Activated CD4-positive, CD25-positive, alpha-beta regulatory T cell (primary cell): ENCODE data around the gene C1orf210.

Source experiments
- DNase-seq, 4 experiments: peaks; one replicate each; lab custom pipeline; 2025; lab: John Stamatoyannopoulos, UW

C1orf210 gene

DNA sequence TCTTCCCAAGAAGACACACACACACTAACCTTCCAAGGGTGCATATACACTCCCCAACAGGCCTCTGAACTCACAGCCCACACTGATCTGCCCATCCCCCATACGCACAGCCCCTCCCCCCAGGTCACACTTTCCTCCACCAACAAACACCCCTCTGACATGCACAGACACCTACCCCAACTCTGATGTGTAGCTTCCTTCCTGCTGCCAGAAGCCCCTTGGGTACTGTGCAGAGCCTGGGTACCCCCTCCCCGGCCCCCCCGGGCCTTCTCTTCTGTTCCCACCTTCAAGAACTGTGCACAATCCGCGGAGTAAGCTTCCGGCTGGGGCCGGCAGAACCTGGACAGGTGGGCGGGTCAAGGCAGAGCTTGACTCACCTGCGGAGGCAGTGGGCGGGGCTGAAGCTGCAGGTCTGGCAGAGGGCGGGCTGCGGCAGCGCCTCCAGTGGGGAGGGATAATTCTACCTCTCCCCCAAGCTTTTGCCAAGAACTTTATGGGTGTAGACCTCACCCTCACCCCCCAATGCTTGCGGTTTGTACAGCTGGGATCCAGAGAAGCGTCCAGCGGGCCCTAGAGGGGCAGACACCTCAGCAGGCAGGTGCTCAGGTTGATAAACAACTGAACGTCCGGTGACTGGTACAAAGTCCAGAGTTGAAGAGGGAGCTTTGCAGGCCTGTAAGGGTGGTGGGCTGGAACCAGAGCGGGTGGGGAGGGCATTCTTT lies at the start of gene C1orf210:
Gene C1orf210 (minus strand): TSS at position 313 of the 722 bp plus-strand sequence. CDS start 2,311 bp downstream, outside the sequence.
- DNase-seq: no peak

GRCh38 chr1:43334453-43335205 lies 49.2 kb upstream of the C1orf210 start:
- no peak for DNase-seq

GRCh38 chr1:43331688-43332087 lies 46.3 kb upstream of the C1orf210 start:
- no peak for DNase-seq

DNA sequence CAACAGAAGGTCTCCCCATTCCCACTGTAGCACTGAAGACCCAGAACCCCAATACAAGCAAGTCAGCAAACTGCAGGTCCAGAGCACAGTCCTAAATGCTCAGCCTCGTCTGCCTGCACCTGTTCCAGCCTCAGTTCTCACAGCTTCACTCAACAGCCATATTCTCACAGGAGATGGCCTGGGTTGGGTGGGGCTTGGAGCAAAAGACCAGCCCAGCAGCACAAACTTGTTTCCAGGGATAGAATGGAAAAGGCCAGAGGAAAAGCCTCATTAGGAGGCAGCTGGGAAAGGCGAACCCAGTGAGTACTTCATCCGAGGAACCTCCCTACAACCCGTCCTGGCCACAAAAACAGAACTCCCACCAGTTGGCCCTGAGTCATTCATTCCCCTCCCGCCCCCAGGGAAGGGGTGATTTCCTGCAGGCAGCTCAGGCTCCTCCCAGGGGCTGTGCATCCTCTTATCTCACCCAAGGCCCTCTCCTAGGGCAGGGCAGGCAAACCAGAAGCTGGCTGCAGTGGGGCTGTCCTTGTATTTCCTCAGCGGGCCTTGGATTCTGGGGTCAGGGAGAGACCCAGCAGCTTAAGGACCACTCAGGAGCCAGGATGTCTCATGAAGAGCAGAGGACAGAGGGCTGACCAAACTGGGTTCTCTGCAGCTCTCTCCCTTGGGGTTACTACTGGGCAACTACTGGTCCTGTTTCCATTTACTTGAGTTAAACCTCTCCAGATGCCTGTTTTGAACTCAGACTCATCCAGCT lies 44.8 kb upstream of the C1orf210 start:
- no peak for DNase-seq

GRCh38 chr1:43327549-43328292 lies 42.3 kb upstream of the C1orf210 start:
- no peak for DNase-seq

GRCh38 chr1:43325381-43325780 lies 40.0 kb upstream of the C1orf210 start:
- no peak for DNase-seq

DNA sequence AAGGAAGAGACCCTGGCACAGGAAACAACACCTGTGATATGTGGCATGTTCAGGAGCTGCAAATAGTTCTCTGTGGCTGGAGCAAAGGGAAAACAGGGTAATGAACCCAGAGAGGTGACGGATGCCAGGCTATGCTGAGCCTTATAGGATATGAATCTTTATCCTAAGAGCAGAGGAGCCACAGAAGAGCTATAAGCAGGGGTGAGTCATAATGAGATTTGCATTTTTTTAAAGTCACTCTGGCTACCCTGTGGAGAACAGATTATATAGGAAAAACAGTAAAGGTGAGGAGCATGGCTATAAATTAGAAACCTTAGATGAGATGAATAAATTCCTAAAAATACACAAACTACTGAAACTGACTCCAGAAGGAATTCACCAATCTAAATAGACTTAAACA lies 39.4 kb upstream of the C1orf210 start:
- no peak for DNase-seq

- no peak for DNase-seq
Measured at GRCh38 chr1:43322506-43322905, 37.1 kb upstream of the C1orf210 start.

GRCh38 chr1:43321331-43321891 lies 36.0 kb upstream of the C1orf210 start:
- no peak for DNase-seq

DNA sequence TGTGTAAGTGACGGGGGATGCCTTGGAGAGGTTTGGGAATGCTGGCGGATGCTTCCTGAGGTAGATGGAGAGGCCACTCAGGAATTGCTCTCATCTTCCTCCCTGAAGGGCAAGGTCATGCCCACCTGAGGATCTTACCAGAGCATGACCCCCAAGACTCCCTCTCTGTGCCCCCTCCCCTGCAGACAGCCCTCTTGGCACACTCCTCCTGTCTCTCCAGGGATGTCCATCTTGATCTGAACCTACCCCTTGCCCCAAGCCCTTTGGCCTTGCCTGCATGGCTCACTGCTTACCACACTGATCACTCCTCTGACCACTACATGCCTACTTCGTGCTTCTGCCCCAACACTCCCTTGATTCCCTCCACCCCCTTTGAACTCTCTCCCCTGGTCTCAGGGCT lies 34.4 kb upstream of the C1orf210 start:
- no peak for DNase-seq

DNA sequence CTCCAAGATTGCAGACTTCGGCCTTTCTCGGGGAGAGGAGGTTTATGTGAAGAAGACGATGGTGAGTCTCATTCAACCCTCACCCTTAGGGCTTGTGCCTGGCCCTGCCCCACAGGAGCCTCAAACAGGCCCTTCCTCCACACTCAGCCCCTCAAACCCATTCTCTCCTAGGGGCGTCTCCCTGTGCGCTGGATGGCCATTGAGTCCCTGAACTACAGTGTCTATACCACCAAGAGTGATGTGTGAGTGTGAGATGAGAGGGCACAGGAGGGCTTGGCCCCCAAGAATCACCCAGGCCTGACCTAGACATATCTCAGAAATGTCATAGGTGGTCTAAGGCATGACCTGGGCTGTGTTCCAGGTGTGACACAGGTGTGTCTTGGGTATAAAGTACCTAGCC lies 33.9 kb upstream of the C1orf210 start:
- no peak for DNase-seq

DNA sequence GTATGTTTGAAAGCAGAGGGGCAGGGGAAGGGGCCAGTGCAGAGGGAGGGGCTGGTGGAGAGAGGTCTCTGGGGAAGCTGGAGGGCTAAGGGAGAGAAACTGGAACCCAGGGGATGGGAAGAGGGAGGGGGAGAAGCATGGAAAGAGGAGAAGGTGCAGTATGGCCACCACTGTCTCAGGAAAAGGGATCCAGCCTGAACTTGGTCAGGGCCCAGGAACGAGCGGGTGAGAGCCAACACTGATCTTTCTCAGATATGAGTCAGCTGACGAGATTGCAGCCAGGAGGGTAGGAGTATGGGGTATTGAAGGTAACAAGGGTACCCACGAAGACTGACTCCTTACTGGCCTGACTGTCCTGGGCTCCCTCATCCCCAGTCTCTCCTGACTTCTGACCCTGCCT lies 33.5 kb upstream of the C1orf210 start:
- no peak for DNase-seq

- no peak for DNase-seq
Measured at GRCh38 chr1:43317817-43318471, 32.6 kb upstream of the C1orf210 start.

DNA sequence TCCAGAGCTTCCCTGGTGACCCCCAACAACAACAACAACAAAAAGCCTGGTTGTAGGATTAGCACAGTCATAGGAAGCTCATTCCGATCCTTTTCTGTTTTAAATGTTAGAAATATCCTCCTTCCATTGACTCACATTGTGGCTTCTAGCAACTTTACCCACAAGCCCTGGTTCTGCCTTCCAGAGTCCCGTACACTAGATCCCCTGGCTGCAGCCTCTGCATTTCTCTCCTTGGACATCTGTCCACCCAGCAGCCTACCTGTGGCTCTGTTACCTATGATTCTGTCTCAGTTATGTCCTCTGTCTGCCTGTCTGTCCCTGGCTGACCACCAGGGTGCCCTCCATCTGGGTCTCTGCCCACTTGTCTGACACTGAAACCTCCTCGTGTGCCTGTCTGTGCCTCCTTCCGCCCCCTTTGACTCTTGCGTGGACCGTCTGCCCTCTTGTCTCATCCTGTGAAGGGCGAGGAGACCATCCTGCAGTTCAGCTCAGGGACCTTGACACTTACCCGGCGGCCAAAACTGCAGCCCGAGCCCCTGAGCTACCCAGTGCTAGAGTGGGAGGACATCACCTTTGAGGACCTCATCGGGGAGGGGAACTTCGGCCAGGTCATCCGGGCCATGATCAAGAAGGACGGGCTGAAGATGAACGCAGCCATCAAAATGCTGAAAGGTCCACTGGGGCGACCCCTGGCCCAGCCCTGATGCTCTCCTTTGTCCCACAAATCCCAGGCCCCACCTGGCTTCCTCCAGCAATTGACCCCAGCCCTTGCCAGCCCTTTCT lies 31.5 kb upstream of the C1orf210 start:
- DNase-seq: no peak

DNA sequence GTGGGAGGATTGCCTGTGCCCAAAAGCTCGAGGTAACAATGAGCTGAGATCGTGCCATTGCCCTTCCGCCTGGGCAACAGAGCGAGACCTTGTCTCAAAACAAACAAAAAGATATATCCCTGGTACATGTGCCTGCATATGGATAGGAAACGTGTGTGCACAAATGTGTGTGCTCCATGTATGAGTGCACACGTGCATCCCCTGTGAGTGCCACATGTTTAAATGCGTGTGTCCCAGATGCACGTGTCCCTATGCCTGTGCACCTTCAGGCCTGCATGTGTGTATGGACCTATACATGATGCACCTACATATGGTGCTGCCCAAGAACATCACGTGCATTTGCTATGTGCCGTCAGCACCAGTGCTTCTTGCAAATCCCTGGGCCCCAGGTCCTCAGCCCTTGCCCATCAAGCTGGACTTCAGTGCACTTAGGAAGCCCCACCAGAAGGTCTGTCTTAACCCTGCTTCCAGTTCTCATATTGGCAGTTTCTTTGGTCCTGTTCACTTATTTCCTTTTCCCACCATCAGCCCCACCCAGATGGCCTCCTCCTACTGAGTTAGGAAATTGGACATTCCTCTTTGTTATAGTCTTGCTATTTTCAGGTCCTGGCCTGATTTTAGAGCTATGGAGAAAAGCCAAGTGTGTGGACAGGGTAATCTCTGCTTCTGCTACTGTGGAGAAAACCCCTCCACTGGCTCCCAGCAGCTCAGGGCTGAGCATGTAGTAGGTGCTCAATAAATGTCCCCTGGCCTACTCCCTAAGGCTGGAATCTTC lies 30.8 kb upstream of the C1orf210 start:
- no peak for DNase-seq

DNA sequence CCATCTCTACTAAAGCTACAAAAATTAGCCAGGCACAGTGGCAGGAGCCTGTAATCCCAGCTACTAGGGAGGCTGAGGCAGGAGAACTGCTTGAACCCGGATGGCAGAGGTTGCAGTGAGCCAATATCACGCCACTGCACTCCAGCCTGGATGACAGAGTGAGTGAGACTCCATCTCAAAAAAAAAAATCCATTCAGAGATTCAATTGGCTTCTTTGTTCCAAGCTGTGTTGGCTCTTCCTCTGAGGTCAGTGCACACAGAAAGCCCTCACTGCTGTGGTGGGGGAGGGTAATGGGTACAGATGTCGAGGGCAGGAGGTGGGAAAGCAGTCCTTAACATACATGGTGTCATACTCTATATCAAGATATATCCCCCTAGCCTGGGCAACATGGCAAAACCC lies 30.1 kb upstream of the C1orf210 start:
- no peak for DNase-seq

- DNase-seq: no peak
Measured at GRCh38 chr1:43314233-43314632, 28.9 kb upstream of the C1orf210 start.

- DNase-seq: no peak
Measured at GRCh38 chr1:43313771-43314170, 28.4 kb upstream of the C1orf210 start.

- no peak for DNase-seq
Measured at GRCh38 chr1:43312663-43313515, 27.5 kb upstream of the C1orf210 start.
